Nephron (organoid): ENCODE data around the gene FMO3.

ENCODE experiments used
- H3K27ac Mint-ChIP-seq, 3 experiments: 2 replicates each; pipeline ENCODE4 v1.8.0; 2020; ENCODE audit warnings: mixed read lengths in 3 of 3, mild to moderate bottlenecking in 2 of 3, moderate library complexity in 1 of 3
- H3K27me3 Mint-ChIP-seq: 2 replicates; pipeline ENCODE4 v1.8.0; 2021; ENCODE audit warnings: low read depth, mild to moderate bottlenecking, moderate library complexity, mixed read lengths
- H3K36me3 Mint-ChIP-seq: 2 replicates; pipeline ENCODE4 v1.8.0; 2020; ENCODE audit warnings: low read depth, mixed read lengths
- H3K4me1 Mint-ChIP-seq: 2 replicates; pipeline ENCODE4 v1.8.0; 2020; ENCODE audit warnings: mixed read lengths
- H3K4me3 Mint-ChIP-seq, 3 experiments: 2 replicates each; pipeline ENCODE4 v1.8.0; 2020; ENCODE audit warnings: mild to moderate bottlenecking in 3 of 3, mixed read lengths in 3 of 3, moderate library complexity in 2 of 3
- H3K9me3 Mint-ChIP-seq: 2 replicates; pipeline ENCODE4 v1.8.0; 2020; ENCODE audit warnings: mixed read lengths
- TF ChIP-seq, protein P1 (sequence below), 3 experiments: fragments of 200-600 bp; sonication (generic); IDR thresholded peaks; one replicate each; pipeline ENCODE4 v1.5.0; 2021; ENCODE audit warnings: antibody characterized with exemption in 3 of 3; ENCODE audit not compliant: unreplicated experiment in 3 of 3

FMO3 gene

DNA sequence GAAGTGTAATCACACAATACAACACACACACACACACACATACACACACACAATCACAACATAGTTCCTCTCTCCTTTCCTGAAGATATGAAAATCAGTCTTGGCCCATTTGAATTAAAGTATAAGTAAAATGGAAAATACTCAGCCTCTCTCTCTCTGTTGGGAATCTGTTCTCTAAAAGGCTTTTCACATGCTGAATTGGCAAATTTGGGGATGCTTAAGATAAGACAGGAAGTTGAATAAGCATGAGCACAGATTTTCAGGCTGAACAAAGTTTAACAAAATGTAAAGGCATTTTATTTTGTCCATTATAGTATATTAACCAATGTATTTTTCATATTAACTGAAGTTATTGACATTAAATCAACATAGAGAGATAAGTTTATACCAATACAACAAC, 70.7 kb downstream of the FMO3 start:
- Mint-ChIP-seq H3K27ac (peak overlapping the region; percentile 92 to 95 (median 93)), H3K9me3 (no peaks in the 10 kb centered on the region), H3K36me3 (no peaks in the 10 kb centered on the region), H3K27me3 (no peaks in the 10 kb centered on the region), H3K4me1 (peaks cover 33% of the 10 kb centered on the region), H3K4me3 (no peak overlapping the region)
- TF ChIP-seq, protein P1, sequence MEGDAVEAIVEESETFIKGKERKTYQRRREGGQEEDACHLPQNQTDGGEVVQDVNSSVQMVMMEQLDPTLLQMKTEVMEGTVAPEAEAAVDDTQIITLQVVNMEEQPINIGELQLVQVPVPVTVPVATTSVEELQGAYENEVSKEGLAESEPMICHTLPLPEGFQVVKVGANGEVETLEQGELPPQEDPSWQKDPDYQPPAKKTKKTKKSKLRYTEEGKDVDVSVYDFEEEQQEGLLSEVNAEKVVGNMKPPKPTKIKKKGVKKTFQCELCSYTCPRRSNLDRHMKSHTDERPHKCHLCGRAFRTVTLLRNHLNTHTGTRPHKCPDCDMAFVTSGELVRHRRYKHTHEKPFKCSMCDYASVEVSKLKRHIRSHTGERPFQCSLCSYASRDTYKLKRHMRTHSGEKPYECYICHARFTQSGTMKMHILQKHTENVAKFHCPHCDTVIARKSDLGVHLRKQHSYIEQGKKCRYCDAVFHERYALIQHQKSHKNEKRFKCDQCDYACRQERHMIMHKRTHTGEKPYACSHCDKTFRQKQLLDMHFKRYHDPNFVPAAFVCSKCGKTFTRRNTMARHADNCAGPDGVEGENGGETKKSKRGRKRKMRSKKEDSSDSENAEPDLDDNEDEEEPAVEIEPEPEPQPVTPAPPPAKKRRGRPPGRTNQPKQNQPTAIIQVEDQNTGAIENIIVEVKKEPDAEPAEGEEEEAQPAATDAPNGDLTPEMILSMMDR (IDR thresholded peaks at IDR 0.05; ENCODE audit: unreplicated experiment in 3 of 3): no peak

DNA sequence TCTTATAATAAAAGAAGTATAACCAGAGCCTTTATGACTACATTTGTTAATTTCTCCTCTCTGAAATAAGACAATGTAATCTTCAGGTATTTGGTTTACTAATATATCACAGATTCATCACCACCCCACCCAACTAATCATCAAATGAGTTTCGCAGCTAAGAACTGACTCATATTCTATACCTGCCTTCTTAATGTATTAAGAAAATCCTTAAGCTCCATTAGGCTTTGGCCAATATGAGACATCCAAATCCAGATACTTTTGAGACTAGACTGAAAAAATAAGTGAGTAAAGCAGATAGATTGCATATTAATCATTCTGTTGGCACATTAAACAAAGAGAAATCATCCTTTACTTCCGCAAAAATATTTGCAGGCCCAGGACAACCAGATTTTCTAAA, 75.7 kb downstream of the FMO3 start:
- TF ChIP-seq, protein P1 (IDR thresholded peaks at IDR 0.05; ENCODE audit: unreplicated experiment in 3 of 3): no peak
- no peaks in the 10 kb centered on the region for H3K9me3 Mint-ChIP-seq
- H3K4me1 Mint-ChIP-seq: peaks cover 3% of the 10 kb centered on the region
- H3K4me3 Mint-ChIP-seq: no peak overlapping the region
- H3K36me3 Mint-ChIP-seq: no peaks in the 10 kb centered on the region
- H3K27me3 Mint-ChIP-seq: no peaks in the 10 kb centered on the region
- H3K27ac Mint-ChIP-seq: peak overlapping the region in 1 of 3 experiments; percentile 55
